Body of pancreas (tissue), 4 donors: ENCODE data around the gene PLEK. TPM values are rescaled to one million over a fixed set of nuclear protein-coding genes. Genes with fewer than 3 reads are reported as not detected.
"Not testable (repeated sequence)": the region's sequence is repeated elsewhere in the genome, so short reads cannot be mapped to it uniquely, and the experiment has no call there.

Experiments
- ATAC-seq: fragments of 150-250 bp; one replicate; pipeline ENCODE4 v1.9.1; 2016
- DNase-seq, 4 donors: peaks; one replicate each; pipeline ENCODE4 v3.0.0-alpha.2; 2019
- H3K27ac ChIP-seq, 4 donors: fragments of 200-600 bp; sonication (generic); 1 replicate in 3 of 4; 2 replicates in 1 of 4; pipeline versions ENCODE4 v1.5.1 to v1.6.1; 2016 to 2019; ENCODE audit warnings: mild to moderate bottlenecking in 1 of 4, mixed read lengths in 1 of 4, moderate library complexity in 1 of 4
- H3K27me3 ChIP-seq, 2 donors: fragments of 200-600 bp; sonication (generic); one replicate each; pipeline ENCODE4 v1.6.0; 2016; ENCODE audit warnings: mild to moderate bottlenecking in 1 of 2
- H3K36me3 ChIP-seq, 2 donors: fragments of 200-600 bp; sonication (generic); replicated peaks in 1 of 2; 2 replicates each; pipeline ENCODE4 v1.5.1; 2016; ENCODE audit warnings: low read depth in 2 of 2; ENCODE audit not compliant: insufficient read depth in 1 of 2
- H3K4me1 ChIP-seq: fragments of 200-600 bp; sonication (generic); one replicate; pipeline ENCODE4 v1.6.0; 2016
- H3K4me3 ChIP-seq, 2 donors: fragments of 200-600 bp; sonication (generic); 1 replicate in 1 of 2; 2 replicates in 1 of 2; pipeline ENCODE4 v1.5.1; 2016 to 2019
- H3K9me3 ChIP-seq, 3 donors: fragments of 200-600 bp; sonication (generic); 1 replicate in 2 of 3; 2 replicates in 1 of 3; pipeline ENCODE4 v1.5.1; 2016
- POLR2A ChIP-seq, 3 donors: fragments of 450-650 bp; IDR thresholded peaks; one replicate each; pipeline ENCODE4 v1.6.1; 2016; ENCODE audit warnings: antibody characterized with exemption in 3 of 3, mild to moderate bottlenecking in 2 of 3
- WGBS, 2 donors: methylation state at CpG; one replicate each; pipeline ENCODE4 v1.1.5; 2017; 5-methylcytosine and 5-hydroxymethylcytosine counted together
- intact Hi-C: fragments of 100-400 bp; cut with DNase I; formaldehyde crosslinking; loops from one replicate; pipeline ENCODE4 v1.15.1; 2023
- total RNA-seq, 2 donors: library from RNA; depleted of rRNA; stranded (reverse); fragments of >200 nt; gene quantifications; one replicate each; pipeline ENCODE4 v1.1.0, GENCODE V29; 2016
- TF ChIP-seq, protein P1 (sequence below), 7 experiments: fragments of 450-650 bp in 4 of 7; fragments of 200-600 bp in 3 of 7; sonication (generic) in 3 of 7; IDR thresholded peaks; one replicate each; pipeline ENCODE4 v1.5.1; 2016 to 2019; ENCODE audit warnings: antibody characterized with exemption in 7 of 7

PLEK gene
- total RNA-seq, 2 donors from 2014 or later = 1.8 to 3.0 TPM

DNA sequence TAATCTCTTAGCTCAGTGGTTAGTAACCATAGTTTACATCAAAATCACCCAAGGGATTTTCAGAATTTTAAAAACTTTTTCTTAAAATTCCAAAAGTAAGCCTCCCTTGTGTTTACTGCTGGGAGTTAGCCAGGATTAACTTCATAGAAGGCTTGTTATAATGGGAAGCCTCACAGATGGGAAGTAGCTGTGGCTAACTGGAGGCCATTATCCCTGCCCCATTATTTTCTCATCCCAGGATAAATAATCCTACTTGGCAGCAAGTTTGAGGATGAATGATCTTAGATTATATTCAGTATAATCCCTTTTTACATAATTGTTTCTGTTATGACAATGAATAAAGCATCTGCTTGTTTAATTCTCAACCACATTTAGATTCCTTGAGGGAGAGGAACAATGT, 25.5 kb downstream of the PLEK start:
- TF ChIP-seq, protein P1, sequence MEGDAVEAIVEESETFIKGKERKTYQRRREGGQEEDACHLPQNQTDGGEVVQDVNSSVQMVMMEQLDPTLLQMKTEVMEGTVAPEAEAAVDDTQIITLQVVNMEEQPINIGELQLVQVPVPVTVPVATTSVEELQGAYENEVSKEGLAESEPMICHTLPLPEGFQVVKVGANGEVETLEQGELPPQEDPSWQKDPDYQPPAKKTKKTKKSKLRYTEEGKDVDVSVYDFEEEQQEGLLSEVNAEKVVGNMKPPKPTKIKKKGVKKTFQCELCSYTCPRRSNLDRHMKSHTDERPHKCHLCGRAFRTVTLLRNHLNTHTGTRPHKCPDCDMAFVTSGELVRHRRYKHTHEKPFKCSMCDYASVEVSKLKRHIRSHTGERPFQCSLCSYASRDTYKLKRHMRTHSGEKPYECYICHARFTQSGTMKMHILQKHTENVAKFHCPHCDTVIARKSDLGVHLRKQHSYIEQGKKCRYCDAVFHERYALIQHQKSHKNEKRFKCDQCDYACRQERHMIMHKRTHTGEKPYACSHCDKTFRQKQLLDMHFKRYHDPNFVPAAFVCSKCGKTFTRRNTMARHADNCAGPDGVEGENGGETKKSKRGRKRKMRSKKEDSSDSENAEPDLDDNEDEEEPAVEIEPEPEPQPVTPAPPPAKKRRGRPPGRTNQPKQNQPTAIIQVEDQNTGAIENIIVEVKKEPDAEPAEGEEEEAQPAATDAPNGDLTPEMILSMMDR (IDR thresholded peaks at IDR 0.05) = no peak
- no peak for TF ChIP-seq POLR2A (IDR thresholded peaks at IDR 0.05)
- Histone ChIP-seq H3K36me3 (no peaks in the 10 kb centered on the region), H3K4me3 (no peak overlapping the region), H3K4me1 (no peaks in the 10 kb centered on the region), H3K27ac (no peak overlapping the region), H3K9me3 (no peaks in the 10 kb centered on the region), H3K27me3 (no peaks in the 10 kb centered on the region)
- intact Hi-C loops = no loop called here
- no peak for DNase-seq
- ATAC-seq = no peak

DNA sequence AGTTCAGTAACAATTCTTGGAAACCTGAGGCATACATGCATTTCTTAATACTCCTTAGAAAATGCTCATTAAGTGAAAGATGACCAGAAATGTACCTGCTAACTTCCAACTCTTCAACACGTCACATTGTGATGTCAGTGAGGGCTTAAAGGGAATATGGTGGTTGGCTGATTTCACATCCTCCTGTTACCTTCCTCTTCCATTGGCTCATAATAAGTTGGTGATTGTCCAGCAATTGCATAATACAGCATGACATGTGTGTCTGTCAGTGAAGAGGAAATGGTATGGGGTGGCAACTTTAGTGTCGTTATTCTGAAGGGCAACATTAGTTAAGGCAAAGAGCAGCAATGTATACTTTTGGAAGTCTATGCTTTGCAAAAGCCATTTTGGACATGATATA, 26.0 kb downstream of the PLEK start:
- no peaks in the 10 kb centered on the region for H3K4me1 ChIP-seq
- DNase-seq = no peak
- ATAC-seq = no peak
- H3K27me3 ChIP-seq = no peaks in the 10 kb centered on the region
- intact Hi-C loops = no loop called here
- TF ChIP-seq, protein P1 (IDR thresholded peaks at IDR 0.05) = no peak
- no peak for TF ChIP-seq POLR2A (IDR thresholded peaks at IDR 0.05)
- H3K36me3 ChIP-seq = no peaks in the 10 kb centered on the region
- H3K27ac ChIP-seq = no peak overlapping the region
- H3K9me3 ChIP-seq = no peaks in the 10 kb centered on the region
- WGBS, 2 donors = 68 to 86% methylated on average over 2 of the region's 2 CpGs
- no peak overlapping the region for H3K4me3 ChIP-seq

DNA sequence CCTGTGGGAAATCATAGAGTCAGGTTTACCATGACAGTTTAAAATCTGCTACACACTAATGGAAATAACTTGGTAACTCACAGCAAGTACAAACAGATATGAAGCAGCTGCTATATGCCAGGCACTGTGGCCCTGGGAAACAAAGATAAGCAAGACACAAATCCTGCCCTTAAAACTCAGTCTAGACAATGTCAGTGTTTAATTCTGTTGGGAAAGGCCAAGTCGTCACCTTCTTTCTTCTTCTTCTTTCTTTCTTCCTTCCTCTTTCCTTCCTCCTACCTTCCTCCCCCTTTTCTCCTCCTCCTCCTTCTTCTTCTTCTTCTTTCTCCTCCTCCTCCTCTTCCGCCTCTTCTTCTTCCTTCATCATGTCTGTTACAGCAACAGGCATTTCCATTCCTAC, 26.8 kb downstream of the PLEK start:
- ATAC-seq (no peak), DNase-seq (no peak)
- H3K36me3 ChIP-seq = no peaks in the 10 kb centered on the region
- no peak overlapping the region for H3K27ac ChIP-seq
- no peaks in the 10 kb centered on the region for H3K9me3 ChIP-seq
- 64 to 78% methylated on average over 2 of the region's 2 CpGs for WGBS, 2 donors
- H3K4me3 ChIP-seq = no peak overlapping the region
- no peak for TF ChIP-seq POLR2A (IDR thresholded peaks at IDR 0.05)
- TF ChIP-seq, protein P1 (IDR thresholded peaks at IDR 0.05) = no peak
- H3K4me1 ChIP-seq = no peaks in the 10 kb centered on the region
- intact Hi-C loops = no loop called here
- H3K27me3 ChIP-seq = no peaks in the 10 kb centered on the region

DNA sequence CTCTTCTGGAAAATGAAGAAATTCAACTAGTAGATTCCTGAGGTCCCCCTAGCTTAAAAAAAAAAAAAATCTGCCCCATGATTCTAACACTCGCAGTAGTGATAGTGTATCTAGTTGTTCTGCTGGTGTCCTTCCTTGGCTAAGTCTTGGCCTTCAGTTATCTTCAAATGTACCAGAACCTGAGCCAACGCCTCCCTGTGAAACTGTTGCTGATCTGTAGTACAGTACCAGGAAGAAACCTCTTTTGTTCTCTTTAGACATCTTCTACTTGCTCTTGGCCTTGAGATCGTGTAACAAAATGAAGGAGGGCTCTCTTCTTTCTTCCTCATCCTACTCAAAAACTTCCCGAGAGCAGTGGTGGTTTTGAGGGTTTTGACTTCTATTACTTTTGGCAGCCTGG, 31.0 kb downstream of the PLEK start:
- Histone ChIP-seq H3K4me3 (no peak overlapping the region), H3K9me3 (no peaks in the 10 kb centered on the region), H3K27ac (no peak overlapping the region), H3K4me1 (no peaks in the 10 kb centered on the region), H3K36me3 (no peaks in the 10 kb centered on the region), H3K27me3 (no peaks in the 10 kb centered on the region)
- DNase-seq (no peak), ATAC-seq (no peak)
- intact Hi-C loops = no loop called here
- 67 to 72% methylated on average over 4 of the region's 4 CpGs for WGBS, 2 donors
- TF ChIP-seq, protein P1 (IDR thresholded peaks at IDR 0.05) = no peak
- no peak for TF ChIP-seq POLR2A (IDR thresholded peaks at IDR 0.05)

DNA sequence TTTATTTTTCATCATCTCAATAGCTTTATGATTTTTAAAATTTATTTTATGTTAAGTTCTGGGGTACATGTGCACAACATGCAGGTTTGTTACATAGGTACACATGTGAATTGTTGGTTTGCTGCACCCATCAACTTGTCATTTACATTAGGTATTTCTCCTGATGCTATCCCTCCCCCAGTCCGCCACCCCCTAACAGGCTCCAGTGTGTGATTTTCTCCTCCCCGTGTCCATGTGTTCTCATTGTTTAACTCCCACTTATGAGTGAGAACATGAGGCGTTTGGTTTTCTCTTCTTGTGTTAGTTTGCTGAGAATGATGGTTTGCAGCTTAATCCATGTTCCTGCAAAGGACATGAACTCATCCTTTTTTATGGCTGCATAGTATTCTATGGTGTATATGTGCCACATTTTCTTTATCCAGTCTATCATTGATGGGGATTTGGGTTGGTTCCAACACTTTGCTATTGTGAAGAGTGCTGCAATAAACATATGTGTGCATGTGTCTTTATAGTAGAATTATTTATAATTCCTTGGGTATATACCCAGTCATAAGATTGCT, 32.7 kb downstream of the PLEK start:
- H3K4me3 ChIP-seq, H3K9me3 ChIP-seq, DNase-seq, H3K27ac ChIP-seq, H3K4me1 ChIP-seq, H3K36me3 ChIP-seq, intact Hi-C loops, ATAC-seq, H3K27me3 ChIP-seq: not testable (repeated sequence)
- 92% methylated on average over 3 of the region's 3 CpGs for WGBS, 2 donors
